Measurements from ENCODE around the gene DNAL1. TPM values are rescaled to one million over a fixed set of nuclear protein-coding genes. Genes with fewer than 3 reads are reported as not detected.
A peak's percentile ranks its signal among the peaks of the same experiment; 100 is the strongest.

DNAL1 gene
- total and polyA plus RNA-seq, 9 donors = 4.1 to 19.9 (median 15.8) TPM

GRCh38 chr14:73709904-73710469 lies 65.2 kb downstream of the DNAL1 start:
- Histone ChIP-seq H3K27ac (no peak overlapping the region), H3K36me3 (no peaks in the 10 kb centered on the region), H3K27me3 (no peaks in the 10 kb centered on the region), H3K9me3 (no peaks in the 10 kb centered on the region), H3K4me1 (ENCODE audit: insufficient read depth) (no peaks in the 10 kb centered on the region), H3K4me3 (no peak overlapping the region)
- intact Hi-C loops (cut with DNase I) = loop anchor here in 1 of 4 donors (10.0 kb wide), 1 partner anchor 65 kb away; the partner anchor contains the start of gene DNAL1
- DNase-seq = no peak
- 87 to 93% (median 92%) methylated on average over 8 of the region's 8 CpGs for WGBS, 3 donors
- no peak for TF ChIP-seq POLR2A (IDR thresholded peaks at IDR 0.05)

DNA sequence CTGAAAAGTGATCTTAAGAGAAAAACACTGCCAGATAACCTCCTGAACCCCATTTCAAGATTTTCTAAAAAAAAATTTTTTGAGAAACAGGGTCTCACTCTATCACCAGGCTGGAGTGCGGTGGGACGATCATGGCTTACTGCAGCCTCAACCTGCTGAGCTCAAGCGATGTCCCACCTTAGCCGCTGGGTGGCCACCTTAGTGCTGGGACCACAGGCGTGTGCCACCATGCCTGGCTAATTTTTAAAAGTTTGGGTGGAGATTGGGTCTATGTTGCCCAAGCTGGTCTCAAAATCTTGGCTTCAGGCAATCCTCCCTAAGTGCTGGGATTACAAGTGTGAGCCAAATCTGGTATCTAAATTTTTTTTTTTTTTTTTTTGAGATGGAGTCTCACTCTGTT lies 66.0 kb downstream of the DNAL1 start:
- Histone ChIP-seq H3K4me3 (no peak overlapping the region), H3K9me3 (no peaks in the 10 kb centered on the region), H3K36me3 (no peaks in the 10 kb centered on the region), H3K27ac (no peak overlapping the region), H3K4me1 (ENCODE audit: insufficient read depth) (no peaks in the 10 kb centered on the region), H3K27me3 (no peaks in the 10 kb centered on the region)
- intact Hi-C loops (cut with DNase I) = loop anchor here in 1 of 4 donors (10.0 kb wide), 1 partner anchor 66 kb away; the partner anchor contains the start of gene DNAL1
- WGBS, 3 donors = 95 to 98% (median 96%) methylated on average over 5 of the region's 5 CpGs
- no peak for DNase-seq
- TF ChIP-seq EP300 (IDR thresholded peaks at IDR 0.05) (no peak), CTCF (IDR thresholded peaks at IDR 0.05) (no peak), POLR2A (IDR thresholded peaks at IDR 0.05) (no peak)

GRCh38 chr14:73712071-73712506 lies 67.3 kb downstream of the DNAL1 start:
- Histone ChIP-seq H3K36me3 (no peaks in the 10 kb centered on the region), H3K9me3 (no peaks in the 10 kb centered on the region), H3K27ac (peak overlapping the region; percentile 81 to 94), H3K4me1 (ENCODE audit: insufficient read depth) (peaks cover under 1% of the 10 kb centered on the region), H3K27me3 (no peaks in the 10 kb centered on the region), H3K4me3 (peak overlapping the region; percentile 66)
- intact Hi-C loops (cut with DNase I) = loop anchor here in 1 of 4 donors (10.0 kb wide), 1 partner anchor 67 kb away; the partner anchor contains the start of gene DNAL1
- DNase-seq = no peak
- 3 to 6% (median 6%) methylated on average over 11 of the region's 11 CpGs for WGBS, 3 donors
- TF ChIP-seq EP300 (IDR thresholded peaks at IDR 0.05) = no peak
- TF ChIP-seq CTCF (IDR thresholded peaks at IDR 0.05) = no peak
- TF ChIP-seq POLR2A (IDR thresholded peaks at IDR 0.05) = no peak

- 1 to 4% (median 3%) methylated on average over 20 of the region's 20 CpGs for WGBS, 3 donors
- no peaks in the 10 kb centered on the region for H3K9me3 ChIP-seq
- peaks cover 6% of the 10 kb centered on the region for H3K4me1 ChIP-seq (ENCODE audit: insufficient read depth)
- peak overlapping the region; percentile 81 to 94 for H3K27ac ChIP-seq
- TF ChIP-seq CTCF (IDR thresholded peaks at IDR 0.05) (no peak), POLR2A (IDR thresholded peaks at IDR 0.05) (no peak), EP300 (IDR thresholded peaks at IDR 0.05) (no peak)
- H3K27me3 ChIP-seq = no peaks in the 10 kb centered on the region
- H3K4me3 ChIP-seq = peak overlapping the region; percentile 66
- peak in 2 of 5 donors; percentile 27 to 47 for DNase-seq
- no peaks in the 10 kb centered on the region for H3K36me3 ChIP-seq
- intact Hi-C loops (cut with DNase I) = loop anchor here in 1 of 4 donors (10.0 kb wide), 1 partner anchor 68 kb away; the partner anchor contains the start of gene DNAL1
These were observed 67.9 kb downstream of the DNAL1 start for GRCh38 chr14:73712540-73713180.
